ENCODE results near the gene VMP1. TPM values are rescaled to one million over a fixed set of nuclear protein-coding genes. Genes with fewer than 3 reads are reported as not detected.

VMP1 gene
- total RNA-seq, 1 donor from 2014 or later: 64.9 TPM

DNA sequence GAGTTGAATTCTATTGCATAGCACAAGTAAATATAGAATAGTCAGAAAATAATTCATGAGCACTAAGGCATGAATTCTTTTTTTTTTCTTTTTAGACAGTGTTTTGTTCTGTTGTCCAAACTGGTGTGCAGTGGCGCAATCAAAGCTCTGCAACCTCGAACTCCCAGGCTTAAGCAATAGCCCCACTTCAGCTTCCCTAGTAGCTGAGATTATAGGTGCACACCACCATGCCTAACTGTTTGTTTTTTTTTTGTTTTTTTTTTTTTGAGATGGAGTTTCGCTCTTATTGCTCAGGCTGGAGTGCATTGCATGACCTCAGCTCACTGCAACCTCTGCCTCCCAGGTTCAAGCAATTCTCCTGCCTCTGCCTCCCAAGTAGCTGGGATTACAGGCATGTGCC, 168.7 kb downstream of the VMP1 start:
- Mint-ChIP-seq H3K36me3 (ENCODE audit: low read depth, unreplicated experiment) (peaks cover 19% of the 10 kb centered on the region), H3K4me3 (ENCODE audit: unreplicated experiment) (no peak overlapping the region), H3K4me1 (ENCODE audit: unreplicated experiment) (no peaks in the 10 kb centered on the region), H3K27ac (ENCODE audit: unreplicated experiment) (no peak overlapping the region), H3K9me3 (ENCODE audit: unreplicated experiment) (no peaks in the 10 kb centered on the region), H3K27me3 (ENCODE audit: unreplicated experiment) (no peaks in the 10 kb centered on the region)
- TF ChIP-seq, protein P1, sequence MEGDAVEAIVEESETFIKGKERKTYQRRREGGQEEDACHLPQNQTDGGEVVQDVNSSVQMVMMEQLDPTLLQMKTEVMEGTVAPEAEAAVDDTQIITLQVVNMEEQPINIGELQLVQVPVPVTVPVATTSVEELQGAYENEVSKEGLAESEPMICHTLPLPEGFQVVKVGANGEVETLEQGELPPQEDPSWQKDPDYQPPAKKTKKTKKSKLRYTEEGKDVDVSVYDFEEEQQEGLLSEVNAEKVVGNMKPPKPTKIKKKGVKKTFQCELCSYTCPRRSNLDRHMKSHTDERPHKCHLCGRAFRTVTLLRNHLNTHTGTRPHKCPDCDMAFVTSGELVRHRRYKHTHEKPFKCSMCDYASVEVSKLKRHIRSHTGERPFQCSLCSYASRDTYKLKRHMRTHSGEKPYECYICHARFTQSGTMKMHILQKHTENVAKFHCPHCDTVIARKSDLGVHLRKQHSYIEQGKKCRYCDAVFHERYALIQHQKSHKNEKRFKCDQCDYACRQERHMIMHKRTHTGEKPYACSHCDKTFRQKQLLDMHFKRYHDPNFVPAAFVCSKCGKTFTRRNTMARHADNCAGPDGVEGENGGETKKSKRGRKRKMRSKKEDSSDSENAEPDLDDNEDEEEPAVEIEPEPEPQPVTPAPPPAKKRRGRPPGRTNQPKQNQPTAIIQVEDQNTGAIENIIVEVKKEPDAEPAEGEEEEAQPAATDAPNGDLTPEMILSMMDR (IDR thresholded peaks at IDR 0.05; ENCODE audit: unreplicated experiment): no peak
- DNase-seq (ENCODE audit: low spot score): no peak

DNA sequence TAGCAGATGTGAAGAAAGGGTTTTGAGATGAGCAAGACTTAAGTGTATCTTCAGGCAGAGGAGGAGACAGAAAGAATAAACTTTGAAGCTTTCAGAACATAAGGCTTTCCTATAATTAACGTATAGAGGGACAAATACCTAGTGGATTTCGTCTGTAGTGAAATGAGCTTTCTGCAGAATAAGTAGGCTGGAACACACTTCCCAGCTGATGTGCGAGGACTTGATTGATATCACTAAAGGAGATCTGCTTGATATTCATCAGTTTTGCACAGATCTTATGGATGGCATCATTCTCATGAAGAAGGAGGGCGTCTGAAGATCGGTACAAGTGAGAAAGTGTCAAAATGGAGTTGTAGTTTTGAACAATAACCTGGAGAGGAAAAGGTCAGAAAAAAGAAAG, 170.5 kb downstream of the VMP1 start:
- H3K9me3 Mint-ChIP-seq (ENCODE audit: unreplicated experiment): no peaks in the 10 kb centered on the region
- no peak overlapping the region for H3K27ac Mint-ChIP-seq (ENCODE audit: unreplicated experiment)
- no peaks in the 10 kb centered on the region for H3K27me3 Mint-ChIP-seq (ENCODE audit: unreplicated experiment)

DNA sequence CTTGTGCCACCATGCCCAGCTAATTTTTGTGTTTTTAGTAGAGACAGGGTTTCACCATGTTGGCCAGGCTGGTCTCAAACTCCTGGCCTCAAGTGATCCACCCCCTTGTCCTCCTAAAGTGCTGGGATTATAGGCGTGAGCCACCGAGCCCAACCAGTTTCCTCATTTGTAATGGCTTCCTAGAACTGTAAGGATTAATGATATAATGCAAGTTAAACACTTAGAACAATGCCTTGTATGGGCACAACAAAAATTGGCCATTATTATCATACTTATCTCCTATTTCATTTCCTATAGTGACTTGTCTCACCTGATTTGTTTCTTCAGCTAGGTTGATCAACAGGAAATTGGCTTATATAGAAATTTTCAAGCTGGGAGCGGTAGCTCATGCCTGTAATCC, 171.2 kb downstream of the VMP1 start:
- Mint-ChIP-seq H3K36me3 (ENCODE audit: low read depth, unreplicated experiment) (peaks cover 15% of the 10 kb centered on the region), H3K4me1 (ENCODE audit: unreplicated experiment) (no peaks in the 10 kb centered on the region), H3K27ac (ENCODE audit: unreplicated experiment) (no peak overlapping the region), H3K9me3 (ENCODE audit: unreplicated experiment) (no peaks in the 10 kb centered on the region), H3K4me3 (ENCODE audit: unreplicated experiment) (no peak overlapping the region), H3K27me3 (ENCODE audit: unreplicated experiment) (no peaks in the 10 kb centered on the region)
- no peak for DNase-seq (ENCODE audit: low spot score)
- TF ChIP-seq, protein P1 (IDR thresholded peaks at IDR 0.05; ENCODE audit: unreplicated experiment): no peak

More for the DNA sequence above, 170.5 kb downstream of the VMP1 start:
- Mint-ChIP-seq H3K4me3 (ENCODE audit: unreplicated experiment) (no peak overlapping the region), H3K36me3 (ENCODE audit: low read depth, unreplicated experiment) (peaks cover 15% of the 10 kb centered on the region), H3K4me1 (ENCODE audit: unreplicated experiment) (no peaks in the 10 kb centered on the region)
- TF ChIP-seq, protein P1 (IDR thresholded peaks at IDR 0.05; ENCODE audit: unreplicated experiment): no peak
- no peak for DNase-seq (ENCODE audit: low spot score)

DNA sequence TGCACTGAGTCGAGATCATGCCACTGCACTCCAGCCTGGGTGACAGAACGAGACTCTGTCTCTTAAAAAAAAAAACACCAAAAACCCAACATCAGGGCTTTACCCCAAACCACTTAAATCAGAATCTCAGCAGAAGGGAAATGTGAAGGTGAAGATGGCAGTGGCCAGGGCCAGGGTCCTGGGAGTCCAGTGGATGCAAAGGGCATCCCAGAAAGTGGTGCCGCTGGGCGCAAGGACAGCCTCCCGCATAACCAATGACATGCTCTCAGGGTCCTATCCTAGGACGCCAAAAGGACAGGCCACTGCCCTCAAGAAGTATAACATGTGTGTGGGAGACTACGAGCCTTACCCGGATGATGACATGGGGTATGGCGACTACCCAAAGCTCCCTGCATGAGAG, 177.4 kb downstream of the VMP1 start:
- Mint-ChIP-seq H3K4me1 (ENCODE audit: unreplicated experiment) (peaks cover 2% of the 10 kb centered on the region), H3K36me3 (ENCODE audit: low read depth, unreplicated experiment) (peaks cover 12% of the 10 kb centered on the region), H3K27ac (ENCODE audit: unreplicated experiment) (no peak overlapping the region), H3K4me3 (ENCODE audit: unreplicated experiment) (no peak overlapping the region), H3K27me3 (ENCODE audit: unreplicated experiment) (no peaks in the 10 kb centered on the region), H3K9me3 (ENCODE audit: unreplicated experiment) (no peaks in the 10 kb centered on the region)
- TF ChIP-seq, protein P1 (IDR thresholded peaks at IDR 0.05; ENCODE audit: unreplicated experiment): no peak
- DNase-seq (ENCODE audit: low spot score): no peak

DNA sequence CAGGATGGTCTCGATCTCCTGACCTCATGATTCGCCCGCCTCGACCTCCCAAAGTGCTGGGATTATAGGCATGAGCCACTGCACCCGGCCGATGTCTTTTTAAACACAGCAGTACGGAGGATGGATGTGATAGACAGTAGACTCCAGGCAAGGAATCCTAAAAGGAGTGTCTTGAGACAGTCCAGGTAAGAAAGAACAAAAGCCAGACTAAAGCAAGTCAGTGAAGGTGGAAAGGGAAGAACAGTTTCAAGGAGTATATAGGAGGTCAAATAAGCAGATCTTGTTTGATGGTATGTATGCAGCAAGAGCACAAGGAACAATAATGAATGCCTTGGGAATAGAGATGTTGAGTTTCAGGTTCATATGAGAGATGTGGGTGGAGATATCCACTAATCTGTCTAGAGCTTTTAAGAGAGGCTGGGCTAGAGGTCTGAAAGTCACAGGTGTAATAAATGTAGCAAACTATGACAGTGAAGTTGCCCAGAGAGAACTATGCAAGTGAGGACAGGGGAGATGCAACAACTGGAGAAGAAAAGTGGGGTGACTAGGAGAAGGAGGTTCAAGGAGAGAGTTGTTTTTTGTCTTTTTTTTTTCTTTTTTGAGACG, 180.8 kb downstream of the VMP1 start:
- Mint-ChIP-seq H3K27ac (ENCODE audit: unreplicated experiment) (no peak overlapping the region), H3K4me1 (ENCODE audit: unreplicated experiment) (peaks cover 7% of the 10 kb centered on the region), H3K36me3 (ENCODE audit: low read depth, unreplicated experiment) (peaks cover 6% of the 10 kb centered on the region), H3K9me3 (ENCODE audit: unreplicated experiment) (no peaks in the 10 kb centered on the region), H3K4me3 (ENCODE audit: unreplicated experiment) (peak overlapping the region; percentile 79), H3K27me3 (ENCODE audit: unreplicated experiment) (peaks cover 5% of the 10 kb centered on the region)
- TF ChIP-seq, protein P1 (IDR thresholded peaks at IDR 0.05; ENCODE audit: unreplicated experiment): no peak
- DNase-seq (ENCODE audit: low spot score): no peak

All from endothelial cell (in vitro differentiated cells).